Neural cell (in vitro differentiated cells): Measurements from ENCODE around the gene CALCR. TPM values are rescaled to one million over a fixed set of nuclear protein-coding genes. Genes with fewer than 3 reads are reported as not detected.
"Not testable (repeated sequence)": the region's sequence is repeated elsewhere in the genome, so short reads cannot be mapped to it uniquely, and the experiment has no call there.

Source experiments
- H2AFZ ChIP-seq: fragments of 200-600, 300-800 bp; sonication (generic), shearing (Covaris generic); 2 replicates; pipeline ENCODE4 v1.6.0; 2014; ENCODE audit warnings: low read depth, mild to moderate bottlenecking, antibody characterized with exemption, low read length, moderate library complexity
- H3F3A ChIP-seq: fragments of 200-600 bp; shearing (Covaris generic); 2 replicates; pipeline ENCODE4 v1.6.1; 2016; ENCODE audit warnings: mild to moderate bottlenecking, moderate library complexity, mixed read lengths, antibody characterized with exemption, low read length; ENCODE audit not compliant: insufficient read depth, poor library complexity, severe bottlenecking
- H3K27ac ChIP-seq: fragments of 200-600, 300-800 bp; sonication (generic), shearing (Covaris generic); 2 replicates; pipeline ENCODE4 v1.5.1; 2014; ENCODE audit warnings: mild to moderate bottlenecking, low read length, moderate library complexity
- H3K27me3 ChIP-seq: fragments of 300-800, 200-600 bp; sonication (generic), shearing (Covaris generic); 2 replicates; pipeline ENCODE4 v1.6.0; 2014; ENCODE audit warnings: mild to moderate bottlenecking, low read depth, low read length, moderate library complexity; ENCODE audit not compliant: insufficient read depth
- H3K36me3 ChIP-seq: fragments of 300-800, 200-600 bp; sonication (generic), shearing (Covaris generic); 2 replicates; pipeline ENCODE4 v1.5.1; 2014; ENCODE audit warnings: mild to moderate bottlenecking, antibody characterized with exemption, low read length, moderate library complexity; ENCODE audit not compliant: insufficient read depth
- H3K4me2 ChIP-seq: fragments of 300-800, 200-600 bp; sonication (generic), shearing (Covaris generic); 2 replicates; pipeline ENCODE4 v1.6.0; 2014; ENCODE audit warnings: mild to moderate bottlenecking, low read length
- H3K4me3 ChIP-seq: fragments of 300-800, 200-600 bp; sonication (generic), shearing (Covaris generic); 2 replicates; pipeline ENCODE4 v1.5.1; 2014; ENCODE audit warnings: mild to moderate bottlenecking, low read length, moderate library complexity
- H3K79me2 ChIP-seq: fragments of 200-600 bp; shearing (Covaris generic); replicated peaks from 2 replicates; pipeline ENCODE4 v1.6.0; 2014; ENCODE audit warnings: mild to moderate bottlenecking, low read length, moderate library complexity; ENCODE audit not compliant: insufficient read depth
- H3K9ac ChIP-seq: fragments of 300-800, 200-600 bp; sonication (generic), shearing (Covaris generic); 2 replicates; pipeline ENCODE4 v1.6.1; 2016; ENCODE audit warnings: mild to moderate bottlenecking, low read length, mixed read lengths
- H3K9me2 ChIP-seq: fragments of 200-600 bp; shearing (Covaris generic); 2 replicates; pipeline ENCODE4 v1.6.1; 2016; ENCODE audit warnings: mild to moderate bottlenecking, low read length, mixed read lengths; ENCODE audit not compliant: insufficient read depth
- H3K9me3 ChIP-seq: fragments of 200-600, 300-800 bp; sonication (generic), shearing (Covaris generic); 2 replicates; pipeline ENCODE4 v1.6.1; 2016; ENCODE audit warnings: mild to moderate bottlenecking, mixed run types, low read length, moderate library complexity, mixed read lengths
- H4K20me1 ChIP-seq: fragments of 200-600 bp; shearing (Covaris generic); 2 replicates; pipeline ENCODE4 v1.6.1; 2016; ENCODE audit warnings: mild to moderate bottlenecking, mixed run types; ENCODE audit not compliant: insufficient read depth
- CTCF ChIP-seq: fragments of 450-650 bp; IDR thresholded peaks from 2 replicates; pipeline ENCODE4 v1.5.1; 2014; ENCODE audit warnings: antibody characterized with exemption, mild to moderate bottlenecking, moderate library complexity; ENCODE audit not compliant: poor library complexity, severe bottlenecking
- EP300 ChIP-seq: fragments of 450-650 bp; conservative IDR thresholded peaks from 2 replicates; pipeline ENCODE4 v1.6.1; 2014; ENCODE audit warnings: antibody characterized with exemption, mild to moderate bottlenecking, moderate library complexity; ENCODE audit not compliant: poor library complexity, severe bottlenecking
- EZH2 ChIP-seq: fragments of 200-600, 300-800 bp; shearing (Covaris generic), sonication (generic); IDR thresholded peaks from 2 replicates; pipeline ENCODE4 v1.6.1; 2014; ENCODE audit warnings: antibody characterized with exemption, low read length, borderline replicate concordance, mild to moderate bottlenecking; ENCODE audit not compliant: insufficient read depth, poor library complexity, severe bottlenecking
- MXI1 ChIP-seq: fragments of 450-650 bp; conservative IDR thresholded peaks from 2 replicates; pipeline ENCODE4 v1.6.1; 2014; ENCODE audit warnings: antibody characterized with exemption, mild to moderate bottlenecking; ENCODE audit not compliant: poor library complexity, severe bottlenecking
- POLR2AphosphoS5 ChIP-seq: IDR thresholded peaks from 2 replicates; pipeline ENCODE4 v1.6.1; 2012
- RAD21 ChIP-seq: fragments of 450-650 bp; conservative IDR thresholded peaks from 2 replicates; pipeline ENCODE4 v1.6.1; 2014; ENCODE audit warnings: antibody characterized with exemption, mild to moderate bottlenecking, moderate library complexity
- REST ChIP-seq: IDR thresholded peaks from 2 replicates; pipeline ENCODE4 v1.6.1; 2012; ENCODE audit warnings: borderline replicate concordance
- SMC3 ChIP-seq: fragments of 450-650 bp; conservative IDR thresholded peaks from 2 replicates; pipeline ENCODE4 v1.6.1; 2014; ENCODE audit warnings: antibody characterized with exemption, mild to moderate bottlenecking, moderate library complexity; ENCODE audit not compliant: poor library complexity
- TAF1 ChIP-seq: IDR thresholded peaks from 2 replicates; pipeline ENCODE4 v1.6.1; 2012; ENCODE audit warnings: low read depth
- polyA plus RNA-seq: library from polyadenylated mRNA; depleted of rRNA; stranded (reverse); fragments of >200 nt; gene quantifications from 2 replicates; pipeline ENCODE4 v1.2.3, GENCODE V29; 2014

Gene CALCR
- polyA plus RNA-seq, 1 donor from 2014 or later = 3.6 TPM

GRCh38 chr7:93503088-93503487 is 71.4 kb downstream of the CALCR start:
- Histone ChIP-seq H3K9ac (no peak overlapping the region), H4K20me1 (no peaks in the 10 kb centered on the region), H3K9me2 (no peaks in the 10 kb centered on the region), H3K27ac (no peak overlapping the region), H3F3A (no peaks in the 10 kb centered on the region), H3K9me3 (no peaks in the 10 kb centered on the region), H3K27me3 (no peaks in the 10 kb centered on the region), H2AFZ (no peak overlapping the region), H3K79me2 (no peaks in the 10 kb centered on the region), H3K4me3 (no peak overlapping the region), H3K4me2 (no peak overlapping the region), H3K36me3 (no peaks in the 10 kb centered on the region)
- TF ChIP-seq POLR2AphosphoS5 = no peak
- TF ChIP-seq EP300 = no peak
- no peak for TF ChIP-seq SMC3
- TF ChIP-seq RAD21 = no peak
- no peak for TF ChIP-seq REST
- TF ChIP-seq MXI1 = no peak
- no peak for TF ChIP-seq TAF1
- TF ChIP-seq EZH2 = no peak
- TF ChIP-seq CTCF = no peak

- H3K36me3 ChIP-seq, H2AFZ ChIP-seq, H3K9me3 ChIP-seq: not testable (repeated sequence)
Observed at GRCh38 chr7:93491860-93492259, 82.7 kb downstream of the CALCR start.

More at GRCh38 chr7:93491860-93492259, 82.7 kb downstream of the CALCR start:
- not testable (repeated sequence) for H3K79me2 ChIP-seq, H3K4me2 ChIP-seq, H3K4me3 ChIP-seq, H3K9me2 ChIP-seq, H3K9ac ChIP-seq, H3K27ac ChIP-seq, H3K27me3 ChIP-seq, H4K20me1 ChIP-seq, H3F3A ChIP-seq
